GM23338 (cell line): ENCODE data around the gene JAKMIP2. TPM values are rescaled to one million over a fixed set of nuclear protein-coding genes. Genes with fewer than 3 reads are reported as not detected.

Experiments used
- ATAC-seq: fragments of 200-7000 bp; cut with Tn5 transposase; 3 replicates; pipeline ENCODE4 v1.9.1; 2020
- DNase-seq: peaks from one replicate; pipeline ENCODE4 v3.0.0-alpha.2; 2015; ENCODE audit warnings: low spot score
- H2AFZ ChIP-seq: fragments of 200-600 bp; sonication (generic); 2 replicates; pipeline ENCODE4 v1.8.0; 2016; ENCODE audit warnings: antibody characterized with exemption, mild to moderate bottlenecking, moderate library complexity
- H3F3A ChIP-seq: fragments of 200-600 bp; sonication (generic); replicated peaks from 2 replicates; pipeline ENCODE4 v1.8.0; 2017; ENCODE audit warnings: antibody characterized with exemption, mixed run types, low read depth
- H3K27ac ChIP-seq: fragments of 200-600 bp; sonication (generic); 2 replicates; pipeline ENCODE4 v1.6.1; 2016; ENCODE audit warnings: low read depth
- H3K27me3 ChIP-seq: fragments of 200-600 bp; sonication (generic); 2 replicates; pipeline ENCODE4 v1.8.0; 2016; ENCODE audit warnings: mild to moderate bottlenecking, mixed run types, moderate library complexity; ENCODE audit not compliant: insufficient read depth
- H3K36me3 ChIP-seq: fragments of 200-600 bp; sonication (generic); 2 replicates; pipeline ENCODE4 v1.8.0; 2016; ENCODE audit warnings: mild to moderate bottlenecking; ENCODE audit not compliant: insufficient read depth
- H3K4me1 ChIP-seq: fragments of 200-600 bp; sonication (generic); 2 replicates; pipeline ENCODE4 v1.8.0; 2016; ENCODE audit warnings: mild to moderate bottlenecking, moderate library complexity; ENCODE audit not compliant: insufficient read depth
- H3K4me2 ChIP-seq: fragments of 200-600 bp; sonication (generic); 2 replicates; pipeline ENCODE4 v1.7.1; 2017; ENCODE audit warnings: mixed run types
- H3K4me3 ChIP-seq: fragments of 200-600 bp; sonication (generic); 2 replicates; pipeline ENCODE4 v1.6.1; 2016; ENCODE audit warnings: mixed run types
- H3K79me2 ChIP-seq: fragments of 200-600 bp; sonication (generic); replicated peaks from 2 replicates; pipeline ENCODE4 v1.8.0; 2017; ENCODE audit warnings: mild to moderate bottlenecking; ENCODE audit not compliant: insufficient read depth
- H3K9me2 ChIP-seq: fragments of 200-600 bp; sonication (generic); 2 replicates; pipeline ENCODE4 v1.8.0; 2017; ENCODE audit not compliant: insufficient read depth
- H4K20me1 ChIP-seq: fragments of 200-600 bp; sonication (generic); replicated peaks from 2 replicates; pipeline ENCODE4 v1.8.0; 2017; ENCODE audit warnings: mild to moderate bottlenecking; ENCODE audit not compliant: insufficient read depth
- H3K27ac Mint-ChIP-seq: 2 replicates; pipeline ENCODE4 v1.8.0; 2020; ENCODE audit warnings: inconsistent platforms, mild to moderate bottlenecking, moderate library complexity, mixed read lengths
- H3K27me3 Mint-ChIP-seq: 3 replicates; pipeline ENCODE4 v1.8.0; 2022; ENCODE audit warnings: low read depth, mild to moderate bottlenecking, moderate library complexity, mixed read lengths, inconsistent platforms; ENCODE audit not compliant: insufficient read depth, poor library complexity
- H3K36me3 Mint-ChIP-seq: 3 replicates; pipeline ENCODE4 v1.8.0; 2021; ENCODE audit warnings: low read depth, mild to moderate bottlenecking, inconsistent platforms, moderate library complexity, mixed read lengths
- H3K4me1 Mint-ChIP-seq: 3 replicates; pipeline ENCODE4 v1.8.0; 2020; ENCODE audit warnings: mild to moderate bottlenecking, inconsistent platforms, mixed read lengths
- H3K4me3 Mint-ChIP-seq: 3 replicates; pipeline ENCODE4 v1.8.0; 2021; ENCODE audit warnings: moderate library complexity, mild to moderate bottlenecking, inconsistent platforms, mixed read lengths
- H3K9me3 Mint-ChIP-seq: 3 replicates; pipeline ENCODE4 v1.8.0; 2020; ENCODE audit warnings: moderate library complexity, mild to moderate bottlenecking, inconsistent platforms, mixed read lengths
- ETS1 ChIP-seq: IDR thresholded peaks from 2 replicates; pipeline ENCODE4 v1.6.1; 2016; ENCODE audit warnings: antibody characterized with exemption
- EZH2phosphoT487 ChIP-seq: fragments of 200-600 bp; sonication (generic); IDR thresholded peaks from one replicate; pipeline ENCODE4 v1.8.1; 2018; ENCODE audit warnings: antibody characterized with exemption; ENCODE audit not compliant: unreplicated experiment
- JUNB ChIP-seq: IDR thresholded peaks from one replicate; pipeline ENCODE4 v1.6.1; 2016; ENCODE audit warnings: antibody characterized with exemption; ENCODE audit not compliant: unreplicated experiment
- NANOG ChIP-seq: IDR thresholded peaks from 2 replicates; pipeline ENCODE4 v1.6.1; 2016; ENCODE audit warnings: antibody characterized with exemption, borderline replicate concordance
- POLR2AphosphoS5 ChIP-seq: IDR thresholded peaks from 2 replicates; pipeline ENCODE4 v1.6.1; 2016; ENCODE audit warnings: antibody characterized with exemption, low read depth
- STAT1 ChIP-seq: IDR thresholded peaks from one replicate; pipeline ENCODE4 v1.6.1; 2016; ENCODE audit warnings: antibody characterized with exemption; ENCODE audit not compliant: unreplicated experiment
- ZNF114 ChIP-seq: fragments of 250-450 bp; sonication (Bioruptor Pico); IDR thresholded peaks from 2 replicates; pipeline ENCODE4 v1.5.0; 2020; ENCODE audit warnings: mild to moderate bottlenecking, moderate library complexity
- ZNF331 ChIP-seq: fragments of 250-450 bp; sonication (Bioruptor Pico); IDR thresholded peaks from 2 replicates; pipeline ENCODE4 v1.5.0; 2020; ENCODE audit warnings: low read depth, mild to moderate bottlenecking, moderate library complexity
- polyA plus RNA-seq: library from polyadenylated mRNA; unstranded; fragments of >200 nt; fragmentation: Nextera tagmentation; extraction: Ambion mirVana; gene quantifications from 2 replicates; pipeline ENCODE4 v1.2.1, GENCODE V29; 2016
- total RNA-seq: library from RNA; depleted of rRNA; stranded (reverse); fragments of >200 nt; shearing (Covaris generic); gene quantifications from 2 replicates; pipeline ENCODE4 v1.2.3, GENCODE V29; 2014
- TF ChIP-seq, protein P1 (sequence below): fragments of 250-450 bp; sonication (Bioruptor Pico); IDR thresholded peaks from 2 replicates; pipeline ENCODE4 v1.5.0; 2020; ENCODE audit warnings: mild to moderate bottlenecking, moderate library complexity

The JAKMIP2 gene
- total and polyA plus RNA-seq, 2 experiments from 2014 or later: 20.5 to 27.2 TPM

- TF ChIP-seq ETS1: no peak
- no peak for TF ChIP-seq POLR2AphosphoS5
- no peak for TF ChIP-seq JUNB
- TF ChIP-seq ZNF331: no peak
- TF ChIP-seq, protein P1, sequence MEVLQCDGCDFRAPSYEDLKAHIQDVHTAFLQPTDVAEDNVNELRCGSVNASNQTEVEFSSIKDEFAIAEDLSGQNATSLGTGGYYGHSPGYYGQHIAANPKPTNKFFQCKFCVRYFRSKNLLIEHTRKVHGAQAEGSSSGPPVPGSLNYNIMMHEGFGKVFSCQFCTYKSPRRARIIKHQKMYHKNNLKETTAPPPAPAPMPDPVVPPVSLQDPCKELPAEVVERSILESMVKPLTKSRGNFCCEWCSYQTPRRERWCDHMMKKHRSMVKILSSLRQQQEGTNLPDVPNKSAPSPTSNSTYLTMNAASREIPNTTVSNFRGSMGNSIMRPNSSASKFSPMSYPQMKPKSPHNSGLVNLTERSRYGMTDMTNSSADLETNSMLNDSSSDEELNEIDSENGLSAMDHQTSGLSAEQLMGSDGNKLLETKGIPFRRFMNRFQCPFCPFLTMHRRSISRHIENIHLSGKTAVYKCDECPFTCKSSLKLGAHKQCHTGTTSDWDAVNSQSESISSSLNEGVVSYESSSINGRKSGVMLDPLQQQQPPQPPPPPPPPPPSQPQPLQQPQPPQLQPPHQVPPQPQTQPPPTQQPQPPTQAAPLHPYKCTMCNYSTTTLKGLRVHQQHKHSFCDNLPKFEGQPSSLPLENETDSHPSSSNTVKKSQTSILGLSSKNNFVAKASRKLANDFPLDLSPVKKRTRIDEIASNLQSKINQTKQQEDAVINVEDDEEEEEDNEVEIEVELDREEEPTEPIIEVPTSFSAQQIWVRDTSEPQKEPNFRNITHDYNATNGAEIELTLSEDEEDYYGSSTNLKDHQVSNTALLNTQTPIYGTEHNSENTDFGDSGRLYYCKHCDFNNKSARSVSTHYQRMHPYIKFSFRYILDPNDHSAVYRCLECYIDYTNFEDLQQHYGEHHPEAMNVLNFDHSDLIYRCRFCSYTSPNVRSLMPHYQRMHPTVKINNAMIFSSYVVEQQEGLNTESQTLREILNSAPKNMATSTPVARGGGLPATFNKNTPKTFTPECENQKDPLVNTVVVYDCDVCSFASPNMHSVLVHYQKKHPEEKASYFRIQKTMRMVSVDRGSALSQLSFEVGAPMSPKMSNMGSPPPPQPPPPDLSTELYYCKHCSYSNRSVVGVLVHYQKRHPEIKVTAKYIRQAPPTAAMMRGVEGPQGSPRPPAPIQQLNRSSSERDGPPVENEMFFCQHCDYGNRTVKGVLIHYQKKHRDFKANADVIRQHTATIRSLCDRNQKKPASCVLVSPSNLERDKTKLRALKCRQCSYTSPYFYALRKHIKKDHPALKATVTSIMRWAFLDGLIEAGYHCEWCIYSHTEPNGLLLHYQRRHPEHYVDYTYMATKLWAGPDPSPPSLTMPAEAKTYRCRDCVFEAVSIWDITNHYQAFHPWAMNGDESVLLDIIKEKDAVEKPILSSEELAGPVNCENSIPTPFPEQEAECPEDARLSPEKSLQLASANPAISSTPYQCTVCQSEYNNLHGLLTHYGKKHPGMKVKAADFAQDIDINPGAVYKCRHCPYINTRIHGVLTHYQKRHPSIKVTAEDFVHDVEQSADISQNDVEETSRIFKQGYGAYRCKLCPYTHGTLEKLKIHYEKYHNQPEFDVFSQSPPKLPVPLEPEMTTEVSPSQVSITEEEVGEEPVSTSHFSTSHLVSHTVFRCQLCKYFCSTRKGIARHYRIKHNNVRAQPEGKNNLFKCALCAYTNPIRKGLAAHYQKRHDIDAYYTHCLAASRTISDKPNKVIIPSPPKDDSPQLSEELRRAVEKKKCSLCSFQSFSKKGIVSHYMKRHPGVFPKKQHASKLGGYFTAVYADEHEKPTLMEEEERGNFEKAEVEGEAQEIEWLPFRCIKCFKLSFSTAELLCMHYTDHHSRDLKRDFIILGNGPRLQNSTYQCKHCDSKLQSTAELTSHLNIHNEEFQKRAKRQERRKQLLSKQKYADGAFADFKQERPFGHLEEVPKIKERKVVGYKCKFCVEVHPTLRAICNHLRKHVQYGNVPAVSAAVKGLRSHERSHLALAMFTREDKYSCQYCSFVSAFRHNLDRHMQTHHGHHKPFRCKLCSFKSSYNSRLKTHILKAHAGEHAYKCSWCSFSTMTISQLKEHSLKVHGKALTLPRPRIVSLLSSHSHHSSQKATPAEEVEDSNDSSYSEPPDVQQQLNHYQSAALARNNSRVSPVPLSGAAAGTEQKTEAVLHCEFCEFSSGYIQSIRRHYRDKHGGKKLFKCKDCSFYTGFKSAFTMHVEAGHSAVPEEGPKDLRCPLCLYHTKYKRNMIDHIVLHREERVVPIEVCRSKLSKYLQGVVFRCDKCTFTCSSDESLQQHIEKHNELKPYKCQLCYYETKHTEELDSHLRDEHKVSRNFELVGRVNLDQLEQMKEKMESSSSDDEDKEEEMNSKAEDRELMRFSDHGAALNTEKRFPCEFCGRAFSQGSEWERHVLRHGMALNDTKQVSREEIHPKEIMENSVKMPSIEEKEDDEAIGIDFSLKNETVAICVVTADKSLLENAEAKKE: no peak
- no peak for TF ChIP-seq STAT1
- no peak for TF ChIP-seq EZH2phosphoT487
- TF ChIP-seq ZNF114: no peak
These were observed 164.7 kb downstream of the JAKMIP2 start (continued) for GRCh38 chr5:147617711-147618350.

- no peak for ATAC-seq
- TF ChIP-seq, protein P1: no peak
- no peak for TF ChIP-seq NANOG
These were observed 165.3 kb downstream of the JAKMIP2 start for GRCh38 chr5:147617191-147617606.

More at GRCh38 chr5:147617191-147617606, 165.3 kb downstream of the JAKMIP2 start:
- H4K20me1 ChIP-seq: peaks cover 5% of the 10 kb centered on the region; the same call in 1 of the 2 replicates
- peaks cover 9% of the 10 kb centered on the region; the same call in 1 of the 2 replicates for H3K4me1 ChIP-seq
- H3K9me2 ChIP-seq: no peaks in the 10 kb centered on the region
- H3K36me3 ChIP-seq: peaks cover under 1% of the 10 kb centered on the region; the same call in 1 of the 2 replicates
- no peaks in the 10 kb centered on the region; the same call in 1 of the 2 replicates for H3K79me2 ChIP-seq
- H3F3A ChIP-seq: 0 out of 2 replicates have a peak, but pooled peaks cover 3% of the 10 kb centered on the region
- Mint-ChIP-seq H3K9me3 (no peaks in the 10 kb centered on the region), H3K36me3 (peaks cover 24% of the 10 kb centered on the region), H3K4me1 (no peaks in the 10 kb centered on the region), H3K27ac (no peak overlapping the region), H3K4me3 (no peak overlapping the region), H3K27me3 (peaks cover 5% of the 10 kb centered on the region)
- no peak overlapping the region for H3K4me3 ChIP-seq
- no peak overlapping the region for H3K27ac ChIP-seq
- no peak for DNase-seq
- no peaks in the 10 kb centered on the region for H3K27me3 ChIP-seq
- no peak overlapping the region for H3K4me2 ChIP-seq
- H2AFZ ChIP-seq: no peak overlapping the region
